ENCODE data around the gene MAP4K3.

The MAP4K3 gene

DNA sequence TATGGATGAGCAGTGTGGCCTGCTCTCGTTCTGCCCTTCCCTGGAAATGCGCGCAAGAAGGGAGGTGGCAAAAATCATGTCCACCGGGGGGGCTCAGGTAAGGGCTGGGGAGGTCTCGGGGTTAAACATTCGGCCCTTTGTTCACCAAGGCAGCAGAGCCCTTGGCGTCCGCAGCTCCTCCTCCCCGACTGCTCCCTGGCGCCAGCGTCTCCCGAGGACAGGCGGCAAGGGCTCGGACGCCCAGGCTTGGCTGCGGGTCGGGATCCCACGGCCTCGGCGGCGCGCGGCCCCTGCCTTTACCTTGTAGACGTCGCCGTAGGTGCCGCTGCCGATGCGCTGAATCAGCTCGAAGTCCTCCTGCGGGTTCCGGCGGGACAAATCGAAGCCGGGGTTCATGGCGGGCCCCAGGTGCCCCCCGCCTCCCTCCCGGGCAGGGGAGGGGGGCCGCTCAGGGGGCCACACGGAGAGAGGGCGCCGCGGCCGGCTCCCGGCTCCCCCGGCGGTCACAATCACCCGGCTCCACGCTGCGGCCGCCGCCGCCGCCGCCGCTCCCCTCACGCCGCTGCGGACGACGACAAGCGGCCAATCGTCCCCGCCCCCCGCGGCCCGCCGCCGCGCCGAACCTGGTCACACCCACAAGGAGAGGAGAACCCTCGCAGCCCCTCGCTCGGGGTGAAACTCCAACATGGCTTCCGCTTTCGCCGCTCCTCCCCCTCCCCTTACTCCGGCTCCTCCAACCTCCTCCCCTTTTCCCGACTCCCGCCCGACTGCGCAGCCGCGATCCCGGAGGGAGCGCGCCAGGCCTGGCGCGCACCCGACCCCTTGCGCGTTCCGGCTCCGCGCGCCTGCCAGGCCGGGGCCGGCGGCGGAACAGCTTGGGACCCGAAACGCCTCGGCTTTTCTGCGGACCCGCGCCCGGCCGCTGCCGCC is at the start of gene MAP4K3:
MAP4K3 (minus strand) TSS at position 694 of the 930 bp plus-strand sequence; CDS start at position 396, 298 bp downstream.
- peak; percentile 72 to 84 for DNase-seq (ENCODE audit: extremely low read depth in 1 of 2, low read depth in 1 of 2)

DNA sequence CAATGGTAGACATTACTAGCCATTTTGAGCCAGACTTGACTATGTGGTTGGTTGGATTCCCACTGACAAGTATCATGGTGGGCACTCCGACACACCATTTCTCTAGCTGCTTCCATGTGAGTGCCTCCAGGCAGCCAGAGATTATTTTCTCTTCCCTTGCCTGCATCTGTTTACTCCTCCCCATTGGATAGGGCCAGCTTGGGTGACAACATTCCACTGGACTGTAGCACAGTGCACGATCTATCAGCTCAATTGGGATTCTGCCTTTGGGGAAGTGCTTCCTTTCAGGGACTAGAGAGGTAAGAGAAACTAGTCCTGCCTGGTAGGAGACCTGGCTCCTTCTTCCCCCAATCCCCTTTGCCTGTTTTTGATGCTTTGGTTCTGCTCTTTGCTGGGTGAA is 49.0 kb upstream of the MAP4K3 start:
- no peak for DNase-seq (ENCODE audit: extremely low read depth in 1 of 2, low read depth in 1 of 2)

DNA sequence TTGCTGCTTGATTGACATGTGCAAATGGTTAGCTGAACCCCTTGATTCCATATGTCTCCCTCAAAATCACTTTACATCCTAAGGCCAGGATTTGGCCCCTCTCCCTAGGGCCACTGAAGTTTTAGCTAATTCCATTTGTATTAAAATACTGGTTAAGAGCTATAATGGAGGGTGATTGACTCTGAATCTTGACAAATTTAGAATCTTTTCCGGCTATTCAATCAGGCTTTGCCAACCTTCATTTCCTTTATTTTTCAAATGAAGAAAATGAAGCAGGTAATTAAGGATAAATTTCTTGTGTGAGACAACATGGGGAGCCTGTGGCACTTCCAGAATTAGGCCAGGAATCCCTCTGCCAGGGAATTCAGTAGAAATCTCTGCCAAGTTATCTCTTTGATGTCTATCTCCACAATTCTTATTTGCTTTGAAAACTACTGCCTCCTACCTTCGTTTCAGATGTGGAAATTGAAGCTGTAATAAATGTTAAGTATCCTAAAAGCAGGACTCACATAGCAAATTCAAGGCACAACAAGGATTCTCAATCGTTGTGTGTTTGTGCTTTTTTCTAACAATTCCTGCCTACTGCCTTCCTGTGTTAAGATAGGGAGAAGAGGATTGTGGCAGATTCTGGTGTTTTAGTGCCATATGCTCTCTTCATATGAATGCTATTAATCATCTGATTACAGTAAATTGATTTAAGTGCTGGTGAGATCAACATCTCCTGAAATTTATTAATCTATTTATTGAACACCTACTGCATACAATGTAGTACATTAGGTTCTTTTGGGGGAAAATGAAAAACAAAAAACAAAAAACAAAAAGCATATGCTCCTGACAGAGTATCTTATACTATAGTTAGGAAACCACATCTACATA is 47.8 kb upstream of the MAP4K3 start:
- DNase-seq (ENCODE audit: extremely low read depth in 1 of 2, low read depth in 1 of 2) = no peak

GRCh38 chr2:39484206-39484605 is 47.1 kb upstream of the MAP4K3 start:
- no peak for DNase-seq (ENCODE audit: extremely low read depth in 1 of 2, low read depth in 1 of 2)

- no peak for DNase-seq (ENCODE audit: extremely low read depth in 1 of 2, low read depth in 1 of 2)
These were observed 46.4 kb upstream of the MAP4K3 start for GRCh38 chr2:39483534-39483933.

- DNase-seq (ENCODE audit: extremely low read depth in 1 of 2, low read depth in 1 of 2) = no peak
These were observed 44.5 kb upstream of the MAP4K3 start for GRCh38 chr2:39481611-39482010.

- DNase-seq (ENCODE audit: extremely low read depth in 1 of 2, low read depth in 1 of 2) = no peak
These were observed 42.6 kb upstream of the MAP4K3 start for GRCh38 chr2:39479696-39480095.

DNA sequence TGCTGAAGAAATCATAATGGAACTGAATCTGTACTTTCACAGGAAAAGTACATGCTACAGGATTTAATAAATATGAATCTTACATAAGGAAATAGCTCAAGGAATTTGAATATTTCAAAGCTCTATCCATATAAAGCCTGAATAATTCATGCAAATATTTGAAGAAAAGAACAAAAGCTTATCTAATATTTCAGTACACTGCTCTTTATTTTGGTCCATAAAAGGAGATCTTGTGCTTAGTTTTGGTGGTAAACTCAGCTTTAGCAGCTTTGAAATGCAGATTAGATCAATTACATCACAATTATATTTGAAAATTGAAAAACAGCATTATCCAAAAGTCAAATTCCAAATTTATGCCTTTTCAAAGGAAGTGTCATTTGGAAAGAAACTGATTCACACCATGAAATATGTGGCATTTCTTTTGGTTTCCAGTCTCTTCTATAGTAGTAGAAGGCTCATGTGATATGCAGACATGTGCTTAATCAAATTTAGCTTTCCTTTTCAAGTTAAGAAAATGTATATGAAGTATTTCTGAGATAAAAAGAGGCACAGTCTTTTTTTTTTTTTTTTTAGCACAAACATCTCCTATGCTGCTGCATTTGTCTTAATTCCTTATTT is 42.1 kb upstream of the MAP4K3 start:
- no peak for DNase-seq (ENCODE audit: extremely low read depth in 1 of 2, low read depth in 1 of 2)

GRCh38 chr2:39476524-39476923 is 39.4 kb upstream of the MAP4K3 start:
- DNase-seq (ENCODE audit: extremely low read depth in 1 of 2, low read depth in 1 of 2) = no peak

GRCh38 chr2:39475006-39475405 is 37.9 kb upstream of the MAP4K3 start:
- DNase-seq (ENCODE audit: extremely low read depth in 1 of 2, low read depth in 1 of 2) = no peak

- no peak for DNase-seq (ENCODE audit: extremely low read depth in 1 of 2, low read depth in 1 of 2)
These were observed 33.5 kb upstream of the MAP4K3 start for GRCh38 chr2:39470580-39470979.

DNA sequence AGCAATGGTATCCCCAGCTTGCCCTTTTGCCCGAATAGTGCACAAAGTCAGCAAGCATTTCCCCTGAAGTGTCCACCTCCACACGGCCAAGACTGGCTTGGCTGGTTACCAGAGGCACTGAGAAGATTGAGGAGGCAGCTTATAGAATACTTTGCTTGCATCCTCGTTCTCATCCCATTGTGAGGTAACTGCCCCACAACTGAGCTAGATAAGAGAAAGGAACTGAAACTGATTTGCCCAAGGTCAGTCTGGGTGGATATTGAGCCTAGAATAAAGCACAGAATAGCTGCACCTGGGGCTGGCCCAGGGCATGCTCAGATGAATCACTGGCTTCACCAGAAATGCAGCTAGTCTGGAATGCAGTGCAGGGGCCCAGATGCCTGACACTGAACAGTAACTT is 32.7 kb upstream of the MAP4K3 start:
- peak in 1 of 2 donors; percentile 7 for DNase-seq (ENCODE audit: extremely low read depth in 1 of 2, low read depth in 1 of 2)

GRCh38 chr2:39468579-39469451 is 31.7 kb upstream of the MAP4K3 start:
- no peak for DNase-seq (ENCODE audit: extremely low read depth in 1 of 2, low read depth in 1 of 2)

DNA sequence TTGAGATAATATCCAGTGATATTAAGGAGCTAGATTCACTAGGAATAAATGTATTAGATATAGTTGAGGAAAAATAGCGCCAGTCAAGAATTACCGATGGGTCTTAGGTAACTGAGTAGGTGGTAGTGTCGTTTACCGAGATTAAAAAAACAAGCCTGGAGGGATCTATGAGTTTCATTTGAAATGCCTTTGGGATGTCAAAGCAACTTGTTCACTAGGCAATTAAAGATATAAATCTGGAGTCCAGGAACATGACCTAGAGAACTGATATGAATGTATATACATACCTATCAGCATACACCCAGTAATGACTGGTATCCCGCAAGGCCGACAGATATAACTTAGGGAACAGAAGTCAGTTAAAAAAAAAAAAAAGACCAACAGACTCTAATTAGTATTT is 29.2 kb upstream of the MAP4K3 start:
- no peak for DNase-seq (ENCODE audit: extremely low read depth in 1 of 2, low read depth in 1 of 2)

GRCh38 chr2:39464864-39465263 is 27.8 kb upstream of the MAP4K3 start:
- DNase-seq (ENCODE audit: extremely low read depth in 1 of 2, low read depth in 1 of 2) = no peak

- no peak for DNase-seq (ENCODE audit: extremely low read depth in 1 of 2, low read depth in 1 of 2)
These were observed 18.7 kb upstream of the MAP4K3 start for GRCh38 chr2:39455826-39456225.

DNA sequence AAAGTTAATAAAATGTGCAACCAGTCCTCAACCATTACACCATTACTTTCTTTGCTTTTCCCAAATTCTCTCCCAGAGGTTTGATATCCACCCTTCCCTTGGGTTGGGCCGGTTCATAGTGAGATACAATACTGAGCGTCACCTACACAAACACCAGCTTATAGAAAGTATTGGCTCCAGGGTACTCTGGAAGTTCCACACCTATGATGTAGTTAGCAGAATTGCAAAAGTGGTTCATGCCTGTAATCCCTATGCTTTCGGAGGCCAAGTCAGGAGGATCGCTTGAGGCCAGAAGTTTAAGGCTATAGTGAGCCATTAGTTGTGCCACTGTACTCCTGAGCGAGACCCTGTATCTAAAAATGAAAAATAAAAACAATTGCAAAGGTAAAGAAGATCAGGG is 15.3 kb upstream of the MAP4K3 start:
- DNase-seq (ENCODE audit: extremely low read depth in 1 of 2, low read depth in 1 of 2) = no peak

- no peak for DNase-seq (ENCODE audit: extremely low read depth in 1 of 2, low read depth in 1 of 2)
These were observed 14.9 kb upstream of the MAP4K3 start for GRCh38 chr2:39451954-39452353.

- no peak for DNase-seq (ENCODE audit: extremely low read depth in 1 of 2, low read depth in 1 of 2)
These were observed 11.1 kb upstream of the MAP4K3 start for GRCh38 chr2:39448169-39448502.
